Loucy (cell line): ENCODE results near the gene PRR5L.

Source experiments
- H2AFZ ChIP-seq: fragments of 200-600 bp; sonication (generic); 2 replicates; pipeline ENCODE4 v1.6.0; 2016; ENCODE audit warnings: antibody characterized with exemption, mild to moderate bottlenecking, low read length, moderate library complexity
- H3F3A ChIP-seq: fragments of 200-600 bp; 2 replicates; pipeline ENCODE4 v1.6.0; 2016; ENCODE audit warnings: antibody characterized with exemption, low read depth, mild to moderate bottlenecking
- H3K27me3 ChIP-seq: fragments of 200-600 bp; sonication (generic); 2 replicates; pipeline ENCODE4 v1.6.1; 2014; ENCODE audit warnings: low read length, mild to moderate bottlenecking; ENCODE audit not compliant: insufficient read depth, poor library complexity, severe bottlenecking
- H3K36me3 ChIP-seq: fragments of 200-600 bp; sonication (generic); 2 replicates; pipeline ENCODE4 v1.6.1; 2016; ENCODE audit warnings: low read length; ENCODE audit not compliant: insufficient read depth
- H3K4me1 ChIP-seq: fragments of 200-600 bp; sonication (generic); 2 replicates; pipeline ENCODE4 v1.5.1; 2014; ENCODE audit warnings: low read length, mild to moderate bottlenecking; ENCODE audit not compliant: insufficient read depth, poor library complexity, severe bottlenecking
- H3K4me2 ChIP-seq: fragments of 200-600 bp; sonication (generic); 2 replicates; pipeline ENCODE4 v1.6.0; 2014; ENCODE audit warnings: antibody characterized with exemption, low read length, low read depth, mild to moderate bottlenecking; ENCODE audit not compliant: poor library complexity, severe bottlenecking
- H3K4me3 ChIP-seq: fragments of 200-600 bp; sonication (generic); 2 replicates; pipeline ENCODE4 v1.5.1; 2014; ENCODE audit warnings: low read length, mild to moderate bottlenecking, mixed read lengths; ENCODE audit not compliant: poor library complexity, severe bottlenecking
- H3K79me2 ChIP-seq: fragments of 200-600 bp; sonication (generic); 2 replicates; pipeline ENCODE4 v1.6.1; 2014; ENCODE audit warnings: low read length; ENCODE audit not compliant: insufficient read depth
- H3K9ac ChIP-seq: fragments of 200-600 bp; sonication (generic); 2 replicates; pipeline ENCODE4 v1.6.0; 2014; ENCODE audit warnings: mild to moderate bottlenecking, low read depth, low read length, moderate library complexity; ENCODE audit not compliant: poor library complexity, severe bottlenecking
- H3K9me2 ChIP-seq: fragments of 200-600 bp; sonication (generic); replicated peaks from 2 replicates; pipeline ENCODE4 v1.6.1; 2016; ENCODE audit warnings: low read depth, low read length, mixed read lengths
- H3K9me3 ChIP-seq: fragments of 200-600 bp; sonication (generic); 2 replicates; pipeline ENCODE4 v1.6.1; 2014; ENCODE audit warnings: mild to moderate bottlenecking, antibody characterized with exemption, low read length, low read depth; ENCODE audit not compliant: insufficient read depth
- H4K20me1 ChIP-seq: fragments of 200-600 bp; sonication (generic); 2 replicates; pipeline ENCODE4 v1.6.0; 2014; ENCODE audit warnings: antibody characterized with exemption, low read length, mild to moderate bottlenecking; ENCODE audit not compliant: insufficient read depth, poor library complexity, severe bottlenecking
- CTCF ChIP-seq: fragments of 200-600 bp; sonication (generic); conservative IDR thresholded peaks from 2 replicates; pipeline ENCODE4 v1.5.1; 2014; ENCODE audit warnings: mild to moderate bottlenecking, antibody characterized with exemption, low read length
- EZH2phosphoT487 ChIP-seq: fragments of 200-600 bp; IDR thresholded peaks from 2 replicates; pipeline ENCODE4 v1.6.1; 2018; ENCODE audit warnings: antibody characterized with exemption, mild to moderate bottlenecking, moderate library complexity, borderline replicate concordance

Gene PRR5L

GRCh38 chr11:36417154-36417553 is 121.1 kb downstream of the PRR5L start:
- Histone ChIP-seq H3K9ac (no peak overlapping the region), H3K4me2 (peak overlapping the region; percentile 0), H3K79me2 (peaks cover 79% of the 10 kb centered on the region), H3K9me2 (no peaks in the 10 kb centered on the region), H3K27me3 (no peaks in the 10 kb centered on the region), H3K36me3 (peaks cover 77% of the 10 kb centered on the region), H3K4me1 (peaks cover 48% of the 10 kb centered on the region), H3K9me3 (no peaks in the 10 kb centered on the region), H3F3A (peaks cover 2% of the 10 kb centered on the region; the same call in 1 of the 2 replicates), H3K4me3 (no peak overlapping the region), H2AFZ (no peak overlapping the region), H4K20me1 (peaks cover 20% of the 10 kb centered on the region)
- TF ChIP-seq CTCF (no peak), EZH2phosphoT487 (no peak)

GRCh38 chr11:36419791-36420424 is 123.8 kb downstream of the PRR5L start:
- H2AFZ ChIP-seq: no peak overlapping the region
- H3K4me1 ChIP-seq: peaks cover 37% of the 10 kb centered on the region
- no peak overlapping the region for H3K4me2 ChIP-seq
- no peak overlapping the region for H3K4me3 ChIP-seq
- peaks cover 20% of the 10 kb centered on the region for H4K20me1 ChIP-seq
- H3K9ac ChIP-seq: no peak overlapping the region
- peaks cover 2% of the 10 kb centered on the region; the same call in 1 of the 2 replicates for H3F3A ChIP-seq
- H3K9me2 ChIP-seq: no peaks in the 10 kb centered on the region
- H3K27me3 ChIP-seq: no peaks in the 10 kb centered on the region
- H3K79me2 ChIP-seq: peaks cover 93% of the 10 kb centered on the region
- TF ChIP-seq EZH2phosphoT487: no peak
- TF ChIP-seq CTCF: no peak
- no peaks in the 10 kb centered on the region for H3K9me3 ChIP-seq
- H3K36me3 ChIP-seq: peaks cover 91% of the 10 kb centered on the region

GRCh38 chr11:36421546-36422155 is 125.6 kb downstream of the PRR5L start:
- Histone ChIP-seq H4K20me1 (peaks cover 15% of the 10 kb centered on the region), H3K4me2 (peak overlapping the region; percentile 43), H3K27me3 (no peaks in the 10 kb centered on the region), H3K4me3 (no peak overlapping the region), H3K9ac (no peak overlapping the region), H3K79me2 (peaks cover 93% of the 10 kb centered on the region), H3F3A (peaks cover 2% of the 10 kb centered on the region; the same call in 1 of the 2 replicates), H3K4me1 (peaks cover 42% of the 10 kb centered on the region), H3K9me2 (no peaks in the 10 kb centered on the region), H3K36me3 (peaks cover 93% of the 10 kb centered on the region), H3K9me3 (no peaks in the 10 kb centered on the region), H2AFZ (no peak overlapping the region)
- TF ChIP-seq EZH2phosphoT487 (no peak), CTCF (no peak)
